GM19351 (cell line): ENCODE measurements around the gene RAB26.

Experiments used
- ATAC-seq: cut with Tn5 transposase; IDR thresholded peaks from one replicate; pipeline ENCODE4 v1.9.1; 2021; ENCODE audit warnings: mild to moderate bottlenecking, moderate library complexity; ENCODE audit not compliant: unreplicated experiment

The RAB26 gene

DNA sequence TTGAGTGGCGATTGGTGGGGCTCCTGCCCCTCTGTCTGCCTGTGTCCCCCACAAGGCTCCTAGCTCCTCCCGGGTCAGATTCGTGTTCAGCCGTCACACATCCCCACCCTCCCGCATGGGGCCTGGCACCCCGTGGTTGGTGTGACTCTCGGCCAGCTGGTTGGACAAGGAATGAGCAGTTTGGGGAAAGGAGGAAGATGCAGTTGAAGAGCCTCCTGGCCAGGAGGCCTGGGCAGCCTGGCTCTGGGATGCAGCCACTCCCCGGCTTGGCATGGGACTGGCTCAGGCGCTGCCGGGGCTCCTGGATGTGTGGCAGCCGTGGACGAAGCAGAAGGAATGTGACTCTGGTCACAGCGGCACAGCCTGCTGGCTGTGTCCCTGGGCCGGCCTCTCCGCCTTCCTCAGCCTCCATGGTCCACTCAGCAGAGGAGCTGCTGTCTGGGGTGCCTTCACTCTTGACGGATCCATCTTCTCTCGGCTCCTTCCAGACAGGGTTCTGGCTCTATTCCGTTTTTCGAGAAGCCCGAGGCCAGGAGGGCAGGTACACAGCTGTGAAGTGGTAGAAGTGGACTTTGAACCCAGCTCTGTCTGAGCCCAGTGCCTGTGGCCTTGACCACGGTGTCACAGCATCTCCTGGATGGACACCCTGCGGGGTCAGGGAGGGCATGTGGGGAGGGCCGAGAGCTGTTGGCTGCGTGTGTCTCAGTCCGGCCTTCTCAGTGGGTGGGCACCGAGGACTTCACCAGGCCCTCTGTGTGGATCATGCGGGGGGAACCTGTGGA, 9.2 kb downstream of the RAB26 start:
- no peak for ATAC-seq

DNA sequence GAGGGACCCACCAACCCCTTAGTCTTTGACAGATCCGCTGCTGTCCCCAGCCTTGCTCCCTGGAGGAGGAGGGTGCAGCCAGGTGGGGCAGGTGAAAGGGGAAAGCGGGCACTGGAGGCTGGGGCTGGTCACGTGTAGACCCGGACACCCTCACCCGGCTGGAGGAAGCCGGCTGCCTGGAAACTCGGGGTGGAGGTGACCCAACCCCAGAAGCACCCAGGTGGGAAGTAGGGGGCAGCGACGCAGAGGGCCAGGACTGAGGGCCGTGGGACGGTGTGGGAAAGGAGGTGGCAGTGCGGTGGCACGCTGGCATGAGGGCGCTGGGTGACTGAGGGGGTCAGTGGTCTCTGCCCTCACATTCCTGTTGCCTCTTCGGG, 9.8 kb downstream of the RAB26 start:
- ATAC-seq = no peak

DNA sequence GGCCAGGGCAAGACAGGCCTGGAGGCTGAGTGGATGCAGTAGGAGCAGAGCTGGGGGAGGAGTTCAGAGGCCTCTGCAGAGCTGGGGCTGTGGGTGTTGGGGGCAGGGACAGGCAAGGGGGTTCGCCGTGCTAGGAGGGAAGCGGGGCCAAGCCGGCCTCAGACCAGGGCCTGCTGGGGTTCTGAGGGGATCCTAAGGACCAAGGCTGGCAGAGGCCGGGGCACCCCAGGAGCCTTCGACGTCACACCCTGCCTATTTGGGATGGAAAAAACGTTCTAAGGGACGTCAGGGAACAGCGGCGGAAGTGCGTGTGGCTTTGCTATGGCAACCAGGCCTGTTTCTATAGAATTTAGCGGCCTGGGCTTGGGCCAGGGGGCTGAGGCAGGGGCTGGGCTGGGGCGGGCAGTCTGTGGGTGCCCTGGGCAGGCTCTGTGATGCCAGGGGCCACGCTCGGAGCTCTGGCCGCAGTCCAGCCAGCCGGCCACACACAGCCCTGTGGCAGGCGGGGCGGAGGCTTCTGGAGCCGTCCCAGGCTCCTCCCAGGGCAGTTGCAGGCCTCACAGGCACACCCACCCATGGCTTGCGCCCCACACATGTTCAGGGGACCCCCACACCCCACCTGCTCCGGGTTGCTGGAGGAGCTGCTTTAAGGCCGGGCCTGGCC, 10.9 kb downstream of the RAB26 start:
- ATAC-seq = no peak

DNA sequence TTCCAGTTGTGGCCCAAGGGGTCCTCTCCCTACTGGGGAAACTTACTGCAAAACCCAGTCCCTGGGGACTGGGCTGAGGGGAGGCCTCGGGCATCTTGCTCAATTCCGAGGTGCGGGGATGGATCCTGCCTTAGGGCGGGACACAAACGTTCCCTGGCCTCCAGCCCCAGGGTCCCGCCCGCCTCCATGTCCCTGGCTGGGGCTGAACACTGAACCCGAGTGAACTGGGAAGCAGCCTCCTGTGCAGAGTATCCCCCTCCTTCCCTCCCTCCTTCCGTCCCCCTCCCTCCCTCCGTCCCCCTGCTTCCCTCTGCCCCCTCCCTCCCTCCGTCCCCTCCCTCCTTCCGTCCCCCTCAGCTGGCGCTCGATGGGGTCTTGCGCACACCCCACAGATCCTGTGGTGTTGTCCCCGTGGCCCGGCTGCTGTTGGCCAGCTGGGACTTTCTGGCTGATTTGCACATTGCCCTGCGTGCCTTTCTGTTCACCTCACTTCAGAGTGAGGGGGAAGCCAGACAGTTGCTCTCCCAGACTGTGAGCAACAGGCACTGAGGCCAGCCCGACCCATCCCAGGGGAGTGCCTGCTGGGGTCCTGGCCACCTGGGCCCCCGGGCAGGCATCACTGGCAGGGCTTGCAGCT, 12.6 kb downstream of the RAB26 start:
- no peak for ATAC-seq

DNA sequence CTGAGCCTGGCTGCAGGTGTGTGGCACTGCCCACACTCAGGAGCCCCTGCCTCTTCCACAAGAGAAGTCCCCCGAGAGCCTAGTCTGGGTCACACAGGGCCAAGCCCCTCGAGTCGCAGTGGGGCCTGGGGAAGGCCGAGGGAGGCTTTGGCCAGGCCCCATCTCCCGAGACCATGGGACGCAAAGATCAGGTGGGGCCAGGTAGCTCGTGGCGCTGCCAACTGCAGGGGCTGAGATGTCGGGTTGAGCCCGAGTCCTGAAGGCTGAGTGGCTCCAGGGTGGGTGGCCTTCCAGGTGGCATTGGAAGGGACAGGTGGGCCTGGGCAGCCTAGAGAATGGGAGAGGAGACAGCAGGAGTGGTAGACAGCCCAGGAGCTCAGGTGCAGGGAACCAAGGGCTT, 13.5 kb downstream of the RAB26 start:
- ATAC-seq = no peak

DNA sequence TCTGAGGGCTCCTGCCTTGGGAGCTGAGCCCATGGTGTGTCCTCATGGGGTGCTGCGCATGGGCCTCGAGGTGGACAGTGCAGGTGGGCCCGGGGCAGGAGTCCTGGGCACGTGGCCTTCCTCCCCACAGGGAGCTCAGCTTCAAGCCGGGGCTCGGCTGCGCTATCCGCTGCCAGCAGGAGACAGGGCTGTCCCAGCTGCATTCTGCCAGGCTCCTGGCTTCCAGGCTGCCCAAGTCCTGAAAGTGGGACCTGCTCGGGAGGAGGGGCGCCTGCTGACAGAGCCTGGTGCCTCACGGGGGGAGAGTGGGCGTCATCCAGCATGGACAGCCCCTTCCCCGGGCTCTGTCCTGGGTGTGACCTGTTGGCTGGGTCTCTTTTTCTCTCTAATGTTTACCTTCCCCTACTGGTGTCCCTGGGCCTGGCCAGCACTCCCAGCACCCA, 14.3 kb downstream of the RAB26 start:
- ATAC-seq = no peak

DNA sequence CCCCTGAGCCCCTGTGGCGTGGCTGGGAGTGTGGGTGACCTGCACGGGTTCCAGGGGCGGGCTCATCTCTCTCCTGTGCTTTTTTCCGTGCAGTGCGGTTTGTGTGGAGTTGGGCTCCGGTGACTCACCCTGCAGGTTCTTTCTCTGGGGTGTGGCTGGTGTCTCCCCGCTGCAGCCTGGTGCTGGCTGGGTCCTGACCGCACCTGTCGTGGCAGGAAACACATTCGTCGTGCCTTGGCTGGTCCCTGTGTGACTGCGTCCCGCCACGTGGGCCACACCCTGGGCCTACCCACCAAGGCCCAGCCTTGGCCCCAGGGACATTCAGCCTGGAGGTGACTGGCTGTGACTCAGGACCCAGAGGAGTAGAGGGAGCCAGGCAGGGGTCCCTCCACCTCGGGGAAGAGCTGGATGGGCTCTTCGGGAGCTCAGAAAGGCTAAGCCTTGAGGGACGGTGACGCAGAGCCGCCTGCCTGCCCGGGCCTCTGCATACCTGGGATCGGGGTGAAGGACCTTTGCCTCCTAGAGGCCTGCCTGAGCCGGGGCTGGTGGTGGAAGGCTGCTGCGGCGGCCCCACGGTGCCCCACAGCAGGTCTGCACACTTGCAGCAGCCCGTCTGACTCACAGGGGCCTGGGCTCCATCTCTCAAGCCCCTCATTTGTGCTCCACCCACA, 14.9 kb downstream of the RAB26 start:
- ATAC-seq = no peak

DNA sequence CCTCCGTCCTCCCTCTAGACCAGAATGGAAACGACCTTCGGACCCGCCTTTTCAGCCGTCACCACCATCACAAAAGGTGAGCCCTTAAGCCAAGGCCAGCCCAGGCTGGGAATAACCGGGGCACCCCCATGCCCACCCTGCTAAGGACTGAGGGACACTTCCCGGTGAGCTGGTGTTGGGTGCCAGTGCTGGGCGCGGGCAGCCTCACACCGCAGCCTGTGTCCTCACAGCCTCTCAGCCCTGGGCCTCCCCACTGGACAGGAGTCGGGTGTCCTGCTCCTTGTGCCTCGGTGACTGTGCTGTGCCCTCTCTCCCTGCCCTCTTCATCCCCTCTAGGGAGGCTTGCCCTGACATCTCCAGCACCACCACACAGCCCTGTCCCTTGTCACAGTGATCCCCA, 17.4 kb downstream of the RAB26 start:
- no peak for ATAC-seq

DNA sequence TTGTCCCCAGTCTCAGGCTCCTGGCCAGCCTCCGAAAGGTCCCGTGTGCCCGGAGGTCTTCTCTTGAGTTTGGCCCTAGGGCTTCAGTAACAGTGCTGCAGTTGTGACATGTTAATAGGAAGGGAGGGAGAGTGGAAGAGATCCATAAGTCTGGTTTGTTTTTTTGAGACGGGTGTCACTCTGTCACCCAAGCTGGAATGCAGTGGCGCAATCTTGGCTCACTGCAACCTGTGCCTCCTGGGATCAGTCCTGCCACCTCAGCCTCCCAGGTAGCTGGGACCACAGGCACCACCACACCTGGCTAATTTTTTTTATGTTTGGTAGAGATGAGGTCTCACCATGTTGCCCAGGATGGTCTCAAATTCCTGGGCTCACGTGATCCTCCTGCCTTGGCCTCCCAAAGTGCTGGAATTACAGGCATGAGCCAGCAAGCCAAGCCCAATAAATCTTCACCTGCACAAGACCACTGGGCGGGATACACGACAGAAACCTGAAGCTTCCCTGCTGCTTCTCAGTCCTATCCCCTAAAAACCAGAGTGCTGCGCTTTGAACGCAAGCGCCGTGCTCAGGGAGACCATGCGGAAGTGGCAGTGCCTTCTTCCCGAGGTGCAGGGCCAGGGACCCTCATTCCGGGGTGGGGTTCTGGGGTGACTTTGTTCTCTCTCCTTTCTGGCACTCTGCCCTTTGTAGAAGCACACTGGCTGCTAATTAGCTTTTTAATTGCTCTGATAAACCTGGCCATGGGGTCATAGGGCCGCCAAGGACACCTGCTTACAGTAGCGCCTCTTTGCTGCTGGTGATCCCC, 18.0 kb downstream of the RAB26 start:
- no peak for ATAC-seq

DNA sequence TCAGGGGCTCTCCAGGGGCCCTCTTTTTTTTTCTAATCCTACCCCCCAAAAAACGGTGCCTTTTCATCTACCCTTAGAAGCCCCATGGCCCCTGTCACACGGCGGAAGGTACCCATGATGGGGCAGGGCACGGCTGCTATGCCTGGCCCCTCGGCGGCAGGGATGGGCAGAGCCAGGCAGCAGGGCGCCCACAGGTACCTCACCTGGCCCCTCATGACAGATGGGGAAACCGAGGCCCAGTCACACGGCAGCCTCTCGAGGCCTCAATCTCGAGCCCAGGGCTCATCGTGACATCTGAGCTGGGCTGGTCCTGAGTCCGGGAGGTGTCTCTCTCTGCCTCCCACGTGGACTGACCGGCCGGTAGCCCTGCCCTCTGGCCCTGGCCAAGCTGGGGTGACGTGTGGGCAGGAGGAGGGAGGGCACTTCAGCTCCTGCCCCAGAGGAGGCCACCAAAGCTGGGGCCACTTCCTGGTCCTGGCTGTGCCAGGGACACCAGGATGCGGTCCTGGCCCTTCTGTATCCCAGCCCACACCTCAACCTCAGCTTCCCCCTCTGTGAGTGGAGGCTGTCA, 18.7 kb downstream of the RAB26 start:
- ATAC-seq = no peak

DNA sequence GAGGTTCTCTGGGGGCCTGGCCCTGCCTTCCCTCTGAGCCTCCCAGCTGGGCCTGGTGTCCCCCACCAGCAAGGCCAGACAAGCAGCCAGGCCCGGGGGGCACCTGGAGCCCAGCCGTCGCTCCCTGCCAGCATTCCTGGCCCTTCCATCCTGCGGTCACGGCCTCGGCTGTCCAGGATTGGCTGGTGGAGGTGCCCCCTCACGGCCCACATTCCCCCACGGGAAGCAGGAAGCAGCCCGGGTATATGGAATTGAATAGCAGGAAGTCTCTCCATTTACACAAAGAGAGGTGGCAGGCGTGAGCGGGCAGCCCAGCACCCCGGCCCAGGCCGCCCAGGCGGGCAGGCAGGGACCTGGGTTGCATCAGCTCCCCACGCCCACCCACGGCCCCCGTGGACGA, 21.7 kb downstream of the RAB26 start:
- no peak for ATAC-seq

DNA sequence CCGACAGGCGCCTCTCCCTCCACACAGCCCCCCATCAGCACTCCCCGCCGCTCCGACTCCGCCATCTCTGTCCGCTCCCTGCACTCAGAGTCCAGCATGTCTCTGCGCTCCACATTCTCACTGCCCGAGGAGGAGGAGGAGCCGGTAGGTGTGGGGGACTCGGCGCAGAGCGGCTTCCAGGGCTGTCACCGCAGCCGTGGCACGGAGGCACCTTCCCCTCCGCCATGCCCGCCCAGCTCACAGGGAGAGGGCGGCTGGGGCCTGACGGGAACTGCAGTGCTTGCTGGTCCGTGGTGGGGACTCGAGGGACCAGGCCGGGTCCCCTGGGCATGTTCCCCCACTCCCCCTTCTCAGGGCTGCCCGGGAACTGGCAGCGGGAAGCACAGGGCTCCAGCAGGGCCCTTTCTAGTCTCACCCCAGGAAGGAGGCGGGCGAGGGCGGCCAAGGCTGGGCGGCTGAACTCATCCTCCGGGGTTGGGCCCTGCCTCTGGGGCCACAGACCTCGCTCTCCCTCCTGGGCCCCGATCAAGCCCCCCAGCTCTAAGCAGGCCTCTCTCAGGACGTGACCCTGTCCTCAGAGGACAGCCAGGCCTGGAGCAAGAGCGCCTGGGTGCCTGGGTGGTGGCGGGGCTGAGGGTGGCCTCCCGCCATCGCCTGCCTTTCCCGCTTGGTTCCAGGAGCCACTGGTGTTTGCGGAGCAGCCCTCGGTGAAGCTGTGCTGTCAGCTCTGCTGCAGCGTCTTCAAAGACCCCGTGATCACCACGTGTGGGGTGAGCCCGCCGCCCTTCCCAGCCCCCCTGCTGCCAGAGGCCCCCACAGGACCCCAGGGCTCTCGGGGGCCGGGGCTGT, 22.4 kb downstream of the RAB26 start:
- no peak for ATAC-seq

DNA sequence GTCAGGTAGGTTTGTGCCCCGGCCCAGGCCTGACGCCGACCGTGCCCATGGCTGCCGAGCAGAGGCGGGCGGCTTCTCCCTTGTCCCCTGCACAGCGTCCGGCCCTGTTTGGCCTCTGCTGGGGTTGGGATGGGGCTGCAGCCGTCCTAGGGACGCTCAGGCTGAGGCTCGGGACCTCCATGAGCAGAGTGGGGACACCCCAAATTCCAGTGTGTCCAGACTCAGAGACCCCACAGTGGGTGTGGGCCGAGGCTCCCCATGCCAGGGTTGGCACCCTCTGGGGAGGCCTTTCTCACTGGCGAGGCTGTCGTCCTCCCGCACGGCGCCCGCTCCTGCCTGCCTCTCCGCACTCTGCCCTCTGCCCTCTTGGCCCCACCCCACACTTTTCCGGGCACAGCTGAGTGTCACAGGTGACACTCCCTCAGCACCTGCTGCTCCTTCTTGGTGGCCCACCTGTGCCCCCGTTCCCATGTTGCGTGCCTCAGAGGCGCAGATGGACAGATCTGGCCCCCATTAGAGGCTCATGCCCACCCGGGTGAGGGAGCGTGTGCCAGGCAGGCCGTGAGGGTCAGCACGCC, 23.3 kb downstream of the RAB26 start:
- ATAC-seq = no peak

DNA sequence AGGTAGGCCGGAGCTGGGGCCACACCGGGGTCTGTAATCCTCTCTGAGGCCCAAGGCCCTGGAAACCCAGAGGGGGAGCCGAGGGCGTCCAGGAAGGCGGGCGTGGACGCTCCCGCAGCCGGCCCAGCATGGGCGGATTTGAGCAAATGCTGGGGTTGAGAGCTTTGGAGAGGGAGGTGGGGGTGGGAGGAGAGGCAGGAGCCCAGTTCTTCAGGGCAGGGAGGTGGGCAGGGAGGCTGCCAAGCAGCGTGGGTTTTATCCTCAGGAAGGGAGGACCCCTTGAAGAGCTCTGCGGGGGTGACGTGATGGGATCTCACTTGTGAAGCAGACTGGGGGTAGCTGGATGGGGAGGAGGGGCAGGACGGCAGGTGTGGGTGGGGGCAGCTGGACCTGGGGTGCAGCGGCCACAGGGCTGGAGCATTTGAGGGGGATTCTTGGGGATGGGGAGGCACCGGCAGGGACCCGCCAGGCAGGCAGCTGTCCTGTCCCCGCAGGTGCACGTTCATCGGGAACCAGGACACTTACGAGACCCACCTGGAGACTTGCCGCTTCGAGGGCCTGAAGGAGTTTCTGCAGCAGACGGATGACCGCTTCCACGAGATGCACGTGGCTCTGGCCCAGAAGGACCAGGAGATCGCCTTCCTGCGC, 24.4 kb downstream of the RAB26 start:
- ATAC-seq = no peak

DNA sequence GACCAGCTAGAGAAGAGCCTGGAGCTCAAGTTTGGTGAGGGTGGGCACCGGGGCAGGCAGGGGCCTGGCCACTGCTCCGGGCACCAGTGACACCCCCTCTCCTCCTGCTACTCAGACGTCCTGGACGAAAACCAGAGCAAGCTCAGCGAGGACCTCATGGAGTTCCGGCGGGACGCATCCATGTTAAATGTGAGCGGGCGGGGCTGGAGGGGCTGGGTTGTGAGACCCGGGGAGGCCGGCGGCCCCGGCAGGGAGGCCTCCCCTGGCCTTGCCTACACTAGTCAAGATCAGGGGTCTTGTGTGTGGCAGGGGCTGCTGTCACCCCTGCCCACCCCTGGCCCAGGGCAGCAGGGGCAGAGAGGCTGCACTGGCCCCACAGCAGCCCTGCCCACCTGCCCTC, 24.9 kb downstream of the RAB26 start:
- ATAC-seq = no peak

DNA sequence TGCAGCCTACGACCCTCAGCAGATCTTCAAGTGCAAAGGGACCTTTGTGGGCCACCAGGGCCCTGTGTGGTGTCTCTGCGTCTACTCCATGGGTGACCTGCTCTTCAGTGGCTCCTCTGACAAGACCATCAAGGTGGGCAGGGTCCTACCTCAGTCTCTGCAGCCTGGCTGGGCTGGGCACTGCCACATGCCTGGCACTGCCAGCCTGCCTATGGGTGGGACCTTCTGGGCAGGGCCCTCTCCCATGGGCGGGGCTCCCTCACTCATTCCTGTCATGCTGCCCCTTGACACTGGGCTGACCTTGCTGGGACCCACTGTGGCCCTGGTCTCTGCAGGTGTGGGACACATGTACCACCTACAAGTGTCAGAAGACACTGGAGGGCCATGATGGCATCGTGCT, 25.5 kb downstream of the RAB26 start:
- no peak for ATAC-seq

DNA sequence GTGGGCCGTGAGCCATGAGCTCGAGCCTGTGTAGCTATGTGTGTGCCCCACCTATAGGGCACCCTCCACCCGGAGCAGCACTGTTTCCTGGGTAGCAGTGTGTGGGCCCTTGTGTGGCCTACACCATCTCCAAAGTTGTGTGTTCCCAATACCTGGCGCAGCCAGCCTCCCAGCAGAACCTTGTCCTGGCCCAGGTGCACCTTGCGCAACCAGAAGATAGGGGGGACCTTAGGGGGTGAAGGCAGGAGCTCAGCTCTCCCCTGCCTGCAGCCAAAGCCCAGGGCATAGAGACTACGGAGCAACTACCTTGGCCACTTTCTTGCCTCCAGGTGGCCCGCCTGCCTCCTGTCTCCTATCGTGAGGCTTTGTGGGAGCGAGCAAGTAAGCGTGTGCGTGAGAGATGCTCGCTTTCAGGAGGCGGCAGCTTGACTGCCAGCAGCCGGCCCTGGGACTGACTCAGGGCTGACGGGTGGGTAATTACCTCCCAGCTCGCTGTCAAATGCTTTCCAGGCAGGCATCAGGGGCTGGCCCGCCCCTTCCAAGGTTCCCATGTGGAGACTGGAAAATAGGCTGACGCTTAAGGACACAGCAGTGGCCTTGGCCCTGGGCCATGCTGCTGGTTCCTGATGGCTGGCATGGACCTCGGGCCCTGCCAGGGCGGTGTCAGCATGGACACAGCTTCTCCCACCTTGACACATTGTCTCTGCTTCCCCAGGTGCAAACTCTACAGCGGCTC, 26.1 kb downstream of the RAB26 start:
- ATAC-seq = no peak

DNA sequence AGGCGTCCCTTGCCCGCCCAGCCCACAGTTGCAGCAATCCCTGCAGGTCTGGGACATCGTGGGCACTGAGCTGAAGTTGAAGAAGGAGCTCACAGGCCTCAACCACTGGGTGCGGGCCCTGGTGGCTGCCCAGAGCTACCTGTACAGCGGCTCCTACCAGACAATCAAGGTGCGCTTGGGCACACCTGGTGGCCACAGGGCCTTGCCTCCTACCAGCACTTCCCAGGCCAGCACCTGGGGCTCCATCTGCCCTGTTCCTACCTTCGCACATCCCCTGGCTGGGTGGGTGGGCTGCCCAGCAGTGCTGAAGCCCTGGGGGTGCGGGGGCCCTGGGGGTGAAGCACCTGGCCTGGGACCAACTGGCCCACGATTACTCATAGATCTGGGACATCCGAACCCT, 27.0 kb downstream of the RAB26 start:
- no peak for ATAC-seq
